ENCODE results near the gene KPNA4.

- TF ChIP-seq CTCF (IDR thresholded peaks at IDR 0.05; ENCODE audit: borderline replicate concordance, extremely low read depth, low read length, poor library complexity, severe bottlenecking) (no peak), EZH2 (IDR thresholded peaks at IDR 0.05; ENCODE audit: borderline replicate concordance, low read depth, low read length, severe bottlenecking) (no peak)
Observed at GRCh38 chr3:160451602-160452001, 113.8 kb downstream of the KPNA4 start.
